ENCODE results near the gene MAX.
"Not testable (repeated sequence)": the region's sequence is repeated elsewhere in the genome, so short reads cannot be mapped to it uniquely, and the experiment has no call there.

MAX gene

DNA sequence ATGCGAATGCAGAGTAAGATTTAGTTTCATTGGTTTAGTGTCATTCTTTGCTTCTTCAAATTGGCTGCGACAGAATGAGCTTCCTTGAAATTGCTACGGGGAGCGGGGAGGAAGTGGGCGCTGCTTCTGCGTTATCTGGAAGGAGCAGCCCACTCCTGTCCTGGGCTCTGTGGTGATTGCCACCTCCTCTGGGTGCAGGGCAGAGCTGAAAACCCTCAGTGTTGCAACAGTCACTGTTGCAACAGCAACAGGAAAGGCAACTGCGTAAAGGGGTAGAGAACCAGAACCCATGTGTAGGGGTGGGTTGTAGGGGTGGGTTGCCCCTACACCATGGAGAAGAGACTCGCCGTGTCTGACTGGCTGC lies 57.7 kb downstream of the MAX start:
- intact Hi-C loops (cut with DNase I), result no loop called here
- peak in 33 of 42 donors; percentile 27 to 74 (median 53) for DNase-seq

DNA sequence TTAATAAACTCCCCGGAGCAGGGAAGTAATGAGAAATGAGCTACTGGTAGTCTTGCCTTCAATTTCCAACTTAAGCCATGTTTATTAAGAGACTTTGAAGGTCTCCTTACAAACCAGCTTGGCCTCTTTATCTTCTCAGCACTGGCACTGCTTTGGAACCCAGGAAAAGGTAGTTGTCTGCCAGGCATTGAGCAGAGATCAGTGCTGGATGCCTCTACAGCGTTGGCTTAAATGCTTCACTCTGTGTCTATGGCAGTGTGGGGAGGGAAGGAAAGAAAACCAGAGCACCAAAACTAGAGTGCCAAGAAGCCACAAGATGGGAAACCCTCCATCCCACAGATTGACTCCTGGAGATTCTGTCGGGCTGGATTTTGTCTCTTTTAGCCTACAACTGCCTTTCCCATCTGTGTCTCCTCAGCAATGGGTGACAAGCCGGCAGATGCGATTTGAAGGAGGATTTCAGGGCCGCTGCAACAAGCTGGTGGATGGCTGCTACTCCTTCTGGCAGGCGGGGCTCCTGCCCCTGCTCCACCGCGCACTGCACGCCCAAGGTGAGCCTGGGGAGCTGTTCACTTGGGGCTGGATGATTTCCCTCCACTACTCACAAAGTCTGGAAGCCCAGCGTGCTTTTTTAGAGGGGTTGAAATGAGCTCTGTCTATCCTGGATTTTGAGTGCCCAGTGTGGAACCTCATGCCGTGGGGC lies 58.3 kb downstream of the MAX start:
- peak in 1 of 42 donors; percentile 44 for DNase-seq
- intact Hi-C loops (cut with DNase I), result no loop called here

DNA sequence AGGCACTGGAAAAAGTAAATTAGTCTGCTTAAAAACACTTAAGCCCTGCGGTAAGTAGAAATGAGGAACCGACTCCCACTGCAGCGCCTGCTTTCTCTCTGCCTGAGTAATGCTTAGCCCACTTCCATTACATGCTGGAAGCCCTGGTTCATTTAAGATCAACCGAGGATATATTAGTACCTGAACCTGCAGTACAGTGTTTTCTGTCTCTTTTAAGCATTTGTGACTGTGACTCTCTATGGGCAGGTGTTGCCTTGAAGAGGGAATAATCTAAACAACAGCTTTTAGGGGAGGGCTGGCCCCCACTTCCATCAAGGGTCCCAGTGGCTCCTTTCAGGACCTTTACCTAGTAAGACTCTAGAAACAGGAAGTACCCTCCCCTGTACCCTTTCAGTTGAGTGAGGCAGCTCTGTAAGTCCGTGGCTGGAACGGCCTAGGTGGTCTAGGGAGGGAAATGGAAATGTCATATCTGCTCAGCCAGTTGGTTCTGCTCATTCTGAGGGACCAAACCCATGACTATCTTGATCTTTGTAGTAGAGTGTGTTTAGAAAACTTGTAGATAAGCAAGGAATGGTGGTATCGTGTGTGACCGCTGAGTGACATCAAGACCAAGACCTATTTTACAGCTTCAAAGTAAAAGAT lies 59.5 kb downstream of the MAX start:
- intact Hi-C loops (cut with DNase I), result no loop called here
- peak in 17 of 42 donors; percentile 20 to 69 (median 40) for DNase-seq

DNA sequence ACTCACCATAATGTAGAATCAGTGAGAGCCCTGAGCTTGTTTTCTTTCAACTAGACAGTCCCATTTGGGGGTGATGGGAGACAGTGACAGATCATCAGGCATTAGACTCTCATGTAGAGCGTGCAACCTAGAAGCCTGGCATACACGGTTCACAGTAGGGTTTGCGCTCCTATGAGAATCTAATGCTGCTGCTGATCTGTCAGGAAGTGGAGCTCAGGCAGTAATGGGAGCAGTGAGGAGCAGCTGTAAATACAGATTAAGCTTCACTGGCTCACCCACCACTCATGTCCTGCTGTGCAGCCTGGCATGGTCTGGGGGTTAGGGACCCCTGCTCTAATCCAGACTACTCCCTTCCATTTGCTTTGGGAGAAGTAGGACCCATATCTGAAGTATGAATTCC lies 60.0 kb downstream of the MAX start:
- peak in 1 of 42 donors; percentile 25 for DNase-seq
- intact Hi-C loops (cut with DNase I), result no loop called here

DNA sequence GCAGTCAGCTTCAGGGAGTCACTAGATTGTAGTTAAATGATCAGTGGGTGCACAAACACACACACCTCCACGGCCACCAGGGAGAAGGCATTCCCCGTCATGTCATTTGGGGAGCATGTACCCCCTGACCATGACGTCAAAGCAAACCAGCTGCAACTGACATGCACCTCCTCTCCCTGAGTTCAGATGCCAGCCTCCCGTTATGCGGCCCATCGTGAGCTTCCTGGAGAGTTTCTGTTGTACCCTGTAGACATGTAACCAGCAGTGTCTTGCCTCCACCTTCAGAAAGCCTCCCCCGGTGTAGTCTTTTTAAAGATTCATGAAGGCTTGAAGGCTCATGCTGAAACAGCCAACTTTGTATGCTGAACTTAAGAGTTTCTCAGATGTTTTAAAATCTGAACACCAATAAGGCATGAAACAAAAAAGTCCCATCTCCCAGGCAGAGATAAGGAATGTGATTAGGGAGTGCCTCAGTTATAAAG lies 60.8 kb downstream of the MAX start:
- intact Hi-C loops (cut with DNase I), result no loop called here
- DNase-seq, result peak in 7 of 42 donors; percentile 16 to 57 (median 37)

DNA sequence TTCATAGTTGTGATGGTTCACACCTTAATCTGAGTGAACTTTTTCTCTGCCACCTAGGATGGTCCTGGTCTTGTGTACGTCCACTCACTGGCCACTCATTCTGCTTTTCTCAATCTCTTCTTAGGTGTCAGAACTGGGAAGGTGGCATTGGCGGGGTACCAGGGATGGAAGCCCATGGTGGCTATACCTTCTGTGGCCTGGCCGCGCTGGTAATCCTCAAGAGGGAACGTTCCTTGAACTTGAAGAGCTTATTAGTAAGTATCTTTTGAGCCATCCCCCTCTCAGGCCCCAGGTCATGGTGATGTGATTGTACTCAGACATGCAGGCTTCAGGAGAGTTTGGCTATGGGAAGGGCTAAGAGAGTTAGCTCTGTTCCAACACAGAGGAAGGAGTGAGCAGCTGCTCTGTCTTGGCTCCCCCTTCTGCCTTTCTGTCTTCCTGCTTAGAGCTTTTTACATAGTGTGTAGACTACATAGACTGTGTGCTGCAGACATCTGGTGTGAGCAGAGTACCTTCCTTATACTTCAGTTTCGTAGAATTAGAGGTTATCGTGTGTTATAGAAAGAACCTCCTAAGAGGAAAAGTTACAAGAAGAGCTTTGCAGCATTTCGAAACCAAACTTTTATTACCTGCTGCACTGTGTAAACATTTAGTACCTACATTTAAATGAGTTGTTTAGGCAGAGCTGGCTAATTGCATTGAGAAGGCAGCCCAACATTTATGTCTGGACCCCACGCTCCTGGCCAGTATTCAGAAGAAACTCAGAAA lies 61.5 kb downstream of the MAX start:
- intact Hi-C loops (cut with DNase I), result no loop called here
- peak in 2 of 42 donors; percentile 1 to 22 for DNase-seq

DNA sequence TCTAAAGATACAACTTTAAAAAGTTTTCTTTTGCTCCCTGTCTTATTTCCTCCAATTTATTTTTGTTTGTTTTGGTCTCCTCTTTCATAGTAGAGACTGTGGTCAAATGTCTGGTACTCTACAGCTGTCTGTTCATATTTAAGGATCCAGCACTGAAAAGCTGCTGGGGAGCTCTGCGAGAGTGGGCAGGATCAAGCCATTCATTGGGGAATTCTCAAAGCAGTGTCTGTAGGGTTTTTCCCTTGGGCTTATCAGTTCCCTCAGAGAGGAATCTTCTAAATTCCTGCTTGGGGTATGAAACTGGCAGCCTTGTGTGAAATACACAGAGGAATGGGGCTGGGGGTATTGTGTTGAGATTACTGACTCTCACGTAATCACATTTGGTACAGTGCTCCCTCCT lies 63.4 kb downstream of the MAX start:
- DNase-seq, result peak in 1 of 42 donors; percentile 6
- intact Hi-C loops (cut with DNase I), result no loop called here

DNA sequence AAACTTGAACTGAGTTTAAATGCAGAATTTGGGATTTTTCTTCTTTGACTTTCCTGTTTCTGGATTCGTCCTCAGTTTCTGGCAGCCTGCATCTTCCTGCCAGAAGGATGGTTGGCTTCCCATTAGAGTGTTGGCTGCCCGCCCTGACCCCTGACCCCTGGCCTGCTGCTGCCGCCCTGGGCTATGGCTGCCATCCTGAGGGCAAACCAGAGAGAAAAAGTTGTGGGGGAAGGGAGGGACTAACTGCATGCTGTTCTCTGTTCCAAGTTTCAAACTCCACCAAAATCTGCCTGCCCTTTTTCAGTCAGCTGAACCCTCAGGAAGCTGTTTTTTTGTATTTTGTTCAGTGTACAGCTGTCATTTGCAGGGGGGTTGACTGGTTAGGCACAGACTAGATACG lies 67.3 kb downstream of the MAX start:
- DNase-seq, result peak in 39 of 42 donors; percentile 15 to 81 (median 60)
- intact Hi-C loops (cut with DNase I), result no loop called here

DNA sequence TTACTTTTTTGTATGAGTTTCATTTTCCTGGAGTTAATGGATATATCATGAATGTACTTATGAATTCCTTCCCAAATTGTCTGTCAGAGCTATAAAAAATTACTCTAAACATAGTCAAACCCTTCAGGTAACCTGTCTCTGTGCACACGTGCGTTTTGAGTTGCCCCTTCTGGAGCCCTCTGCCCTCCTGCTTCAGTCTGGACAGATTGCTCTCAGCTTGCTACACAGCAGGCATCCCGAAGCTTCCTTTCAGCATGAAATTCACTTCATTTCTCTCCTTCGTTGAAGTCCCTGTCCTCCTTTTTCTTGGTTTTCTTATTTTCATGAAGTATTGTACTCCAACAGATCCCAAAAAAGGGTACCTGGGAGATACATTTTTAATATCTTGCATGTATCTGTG lies 68.3 kb downstream of the MAX start:
- no peak for DNase-seq
- intact Hi-C loops (cut with DNase I), result no loop called here

DNA sequence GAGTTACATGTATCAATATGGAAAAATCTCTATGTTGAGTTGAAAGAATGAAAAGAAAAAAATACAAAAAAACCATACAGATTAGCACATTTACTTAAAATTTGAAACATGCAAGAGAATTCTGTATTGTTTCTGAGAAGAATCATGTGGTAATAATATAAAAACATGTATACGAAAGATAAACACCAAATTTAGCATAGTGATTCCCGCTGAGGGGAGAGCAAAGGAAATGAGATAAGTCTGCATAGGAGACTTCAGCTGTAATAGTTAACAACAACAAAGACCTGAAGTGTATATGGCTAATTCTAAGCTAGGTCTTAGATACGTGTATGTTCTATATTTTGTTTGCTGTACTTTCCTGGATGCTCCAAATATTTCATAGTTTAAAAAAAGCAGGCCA lies 69.1 kb downstream of the MAX start:
- no peak for DNase-seq
- intact Hi-C loops (cut with DNase I), result no loop called here

DNA sequence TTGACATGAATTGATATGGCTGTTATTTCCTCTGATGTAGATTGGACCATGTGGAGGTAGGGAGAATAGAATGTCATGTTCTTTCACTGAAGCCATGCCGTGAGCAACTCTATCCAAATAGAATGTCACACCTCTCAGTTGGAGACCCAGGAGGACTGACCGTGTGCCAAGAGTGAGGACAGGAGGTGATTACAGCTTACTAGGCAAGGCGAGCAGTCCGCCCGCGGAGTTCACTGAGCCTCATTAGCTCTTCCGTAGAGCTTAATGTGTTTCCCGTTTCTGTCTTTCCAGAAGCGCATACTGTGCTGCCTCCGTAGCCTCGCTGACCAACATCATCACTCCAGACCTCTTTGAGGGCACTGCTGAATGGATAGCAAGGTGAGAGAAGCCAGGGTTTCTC lies 70.0 kb downstream of the MAX start:
- intact Hi-C loops (cut with DNase I), result no loop called here
- DNase-seq, result peak in 1 of 42 donors; percentile 22

DNA sequence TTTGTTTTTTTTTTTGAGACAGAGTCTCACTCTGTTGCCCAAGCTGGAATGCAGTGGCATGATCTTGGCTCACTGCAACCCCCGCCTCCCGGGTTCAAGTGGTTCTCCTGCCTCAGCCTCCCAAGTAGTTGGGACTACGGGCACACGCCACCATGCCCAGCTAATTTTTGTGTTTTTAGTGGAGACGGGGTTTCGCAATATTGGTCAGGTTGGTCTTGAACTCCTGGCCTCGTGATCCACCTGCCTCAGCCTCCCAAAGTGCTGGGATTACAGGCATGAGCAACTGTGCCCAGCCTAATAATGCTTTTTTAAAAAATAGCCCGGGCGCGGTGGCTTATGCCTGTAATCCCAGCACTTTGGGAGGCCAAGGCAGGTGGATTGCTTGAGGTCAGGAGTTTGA lies 71.0 kb downstream of the MAX start:
- DNase-seq; intact Hi-C loops (cut with DNase I): not testable (repeated sequence)

DNA sequence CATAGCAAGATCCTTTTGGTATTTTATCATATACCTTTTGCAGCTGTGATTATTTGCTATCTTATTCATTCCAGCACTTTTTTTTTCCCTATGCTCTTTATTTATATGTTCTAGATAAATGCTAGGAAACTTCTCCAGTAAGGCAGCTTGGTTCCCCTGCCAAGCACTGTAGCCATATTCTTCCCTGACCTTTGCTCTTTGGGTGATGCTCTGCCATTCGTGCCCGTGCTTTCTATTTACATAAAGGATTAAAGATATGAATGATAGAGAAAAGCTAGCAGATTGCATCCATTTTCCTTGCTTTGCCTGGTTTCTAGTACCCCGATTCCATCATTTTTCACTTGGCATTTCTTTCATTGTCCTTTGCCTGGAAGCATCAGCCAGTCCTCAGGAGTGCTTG lies 73.4 kb downstream of the MAX start:
- no peak for DNase-seq
- intact Hi-C loops (cut with DNase I), result no loop called here

DNA sequence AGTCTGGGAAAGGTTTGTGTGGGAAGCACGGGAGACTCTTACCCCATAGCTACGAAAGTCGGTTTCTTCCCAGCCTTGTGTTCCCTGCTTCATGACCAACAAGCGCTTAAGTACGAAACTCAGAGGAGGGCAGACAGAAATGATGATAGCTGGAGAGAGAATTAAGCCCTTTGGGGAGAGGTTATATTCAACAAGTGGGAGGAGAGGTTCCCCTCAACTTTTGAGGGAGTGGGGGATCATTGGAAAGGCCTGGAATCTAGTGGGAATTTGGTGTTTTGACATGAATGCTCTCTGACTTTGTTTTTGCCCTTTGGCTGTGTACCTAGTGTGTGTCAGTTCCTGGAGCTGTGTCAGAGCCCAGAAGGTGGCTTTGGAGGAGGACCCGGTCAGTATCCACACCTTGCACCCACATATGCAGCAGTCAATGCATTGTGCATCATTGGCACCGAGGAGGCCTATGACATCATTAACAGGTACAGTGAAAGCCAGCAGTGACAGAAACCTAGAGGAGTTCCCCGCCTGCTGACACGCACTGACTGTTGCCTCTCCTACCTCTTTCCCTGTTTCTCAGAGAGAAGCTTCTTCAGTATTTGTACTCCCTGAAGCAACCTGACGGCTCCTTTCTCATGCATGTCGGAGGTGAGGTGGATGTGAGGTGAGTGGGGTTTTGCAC lies 75.1 kb downstream of the MAX start:
- DNase-seq, result peak in 29 of 42 donors; percentile 11 to 79 (median 41)

DNA sequence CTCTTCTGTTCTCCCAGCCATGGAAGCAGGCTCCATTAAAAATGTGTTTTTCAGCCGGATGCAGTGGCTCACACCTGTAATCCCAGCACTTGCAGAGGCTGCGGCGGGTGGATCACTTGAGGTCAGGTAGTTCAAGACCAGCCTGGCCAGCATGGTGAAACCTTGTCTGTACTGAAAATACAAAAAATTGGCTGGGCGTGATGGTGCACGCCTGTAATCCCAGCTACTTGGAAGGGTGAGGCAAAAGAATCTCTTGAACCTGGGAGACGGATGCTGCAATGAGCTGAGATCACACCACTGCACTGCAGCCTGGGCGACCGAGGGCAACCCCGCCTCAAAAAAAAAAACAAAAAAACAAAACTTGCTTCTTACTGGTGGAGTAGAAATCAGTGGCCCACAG lies 75.8 kb downstream of the MAX start:
- intact Hi-C loops (cut with DNase I), result no loop called here
- DNase-seq, result peak in 1 of 42 donors; percentile 16

More for the DNA sequence above, 75.1 kb downstream of the MAX start:
- intact Hi-C loops (cut with DNase I), result no loop called here

DNA sequence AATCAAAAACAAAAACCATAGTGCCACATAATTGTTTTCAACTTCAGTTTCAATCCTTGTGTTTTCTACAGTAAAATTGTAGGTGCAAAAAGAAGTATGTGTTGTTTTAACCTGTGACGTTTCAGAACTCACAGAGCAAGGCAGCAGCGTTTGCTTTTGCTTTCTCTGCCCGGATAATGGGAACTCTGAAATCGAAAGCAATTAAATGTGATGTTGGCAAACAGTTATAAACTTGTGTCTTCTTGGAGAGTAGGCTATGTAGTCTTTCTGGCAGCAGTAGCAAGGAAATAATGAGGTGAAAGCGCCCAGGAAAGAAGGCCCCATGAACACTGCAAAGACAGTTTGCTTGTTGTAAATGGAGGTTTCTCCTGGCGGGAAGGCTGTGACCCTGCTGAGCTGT lies 76.5 kb downstream of the MAX start:
- intact Hi-C loops (cut with DNase I), result no loop called here
- DNase-seq, result peak in 1 of 42 donors; percentile 34

Measured in head of caudate nucleus (tissue), 42 donors.